ENCODE measurements around the gene IRF1.
"Not testable (repeated sequence)": the region's sequence is repeated elsewhere in the genome, so short reads cannot be mapped to it uniquely, and the experiment has no call there.

The IRF1 gene

GRCh38 chr5:132460846-132461568 lies 29.6 kb downstream of the IRF1 start:
- no peak for DNase-seq

GRCh38 chr5:132459983-132460838 lies 30.4 kb downstream of the IRF1 start:
- DNase-seq: no peak

DNA sequence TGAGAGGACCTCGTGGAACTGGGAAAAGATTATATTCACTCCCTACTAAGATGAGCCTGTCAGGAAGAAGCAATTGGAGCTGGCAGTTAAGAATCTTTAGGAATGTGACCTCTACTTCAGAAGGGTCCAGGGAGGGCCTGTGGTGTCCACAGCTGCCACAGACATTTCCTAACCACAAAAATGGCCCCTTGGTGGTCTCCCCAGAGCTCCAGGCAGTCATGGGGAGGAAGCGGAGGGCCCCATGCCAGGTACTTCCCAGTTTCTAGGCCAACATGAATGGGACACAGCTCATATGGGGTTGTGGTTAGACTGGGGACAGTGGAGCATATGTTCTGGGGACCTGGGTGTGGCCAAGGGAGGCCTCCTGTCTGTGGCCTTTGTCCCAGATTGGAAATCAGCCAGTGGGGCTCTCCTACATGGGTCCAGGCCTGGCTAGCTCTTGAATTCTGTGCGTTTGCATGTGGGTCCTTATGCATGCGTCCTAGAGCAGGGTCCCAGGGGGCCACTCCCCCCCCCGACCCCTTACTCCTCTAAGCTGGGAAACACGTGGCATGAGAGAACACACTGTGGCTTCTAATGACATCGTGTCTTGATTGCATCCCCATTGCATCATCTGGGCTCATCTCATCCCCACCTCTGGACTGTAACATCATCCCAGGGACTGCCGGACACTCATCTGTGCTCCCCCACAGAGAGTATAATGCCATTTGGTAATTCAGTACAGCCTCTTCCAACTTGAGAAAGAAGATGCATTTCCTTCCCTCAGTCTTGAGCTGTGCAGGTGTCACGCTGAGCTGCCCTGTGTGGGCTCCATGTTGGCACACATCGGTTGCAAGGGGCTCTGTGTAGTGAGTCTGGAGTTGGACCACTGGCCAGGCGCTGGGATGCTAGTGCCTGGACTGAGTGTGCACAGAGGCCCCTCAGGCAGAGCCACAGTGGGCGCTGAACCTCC lies 31.3 kb downstream of the IRF1 start:
- DNase-seq: no peak

DNA sequence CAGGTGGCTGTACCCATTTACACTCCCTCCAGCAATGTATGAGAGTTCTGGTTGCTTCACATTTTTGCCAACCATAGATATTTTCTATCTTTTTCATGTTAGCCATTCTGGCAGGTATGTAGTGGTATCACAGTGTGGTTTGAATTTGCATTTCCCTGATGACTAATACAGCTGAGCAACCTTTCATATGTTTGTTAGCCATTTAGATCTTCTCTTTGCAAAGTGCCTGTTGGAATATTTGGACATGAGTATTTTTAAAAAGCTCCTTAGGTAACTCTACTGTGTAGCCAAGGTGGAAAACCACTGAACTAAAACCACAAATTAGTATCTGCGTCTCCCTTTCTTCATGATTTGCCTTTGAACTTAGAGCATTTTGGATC lies 31.9 kb downstream of the IRF1 start:
- DNase-seq: no peak

DNA sequence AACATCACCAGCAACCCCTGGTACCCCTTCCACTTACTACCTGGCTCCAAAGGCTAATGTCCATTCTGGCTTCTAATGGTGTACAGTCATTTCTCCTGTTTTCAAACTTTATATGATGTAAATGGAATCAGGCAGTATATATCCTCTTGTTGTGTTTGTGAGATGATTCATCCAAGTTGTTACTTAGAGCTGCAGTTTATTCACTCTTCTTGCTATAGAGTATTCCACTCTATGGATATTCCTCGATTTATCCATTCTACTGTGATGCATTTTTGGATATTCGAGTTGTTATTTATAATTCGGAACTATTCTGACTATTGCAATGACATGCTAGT lies 32.4 kb downstream of the IRF1 start:
- DNase-seq: no peak

DNA sequence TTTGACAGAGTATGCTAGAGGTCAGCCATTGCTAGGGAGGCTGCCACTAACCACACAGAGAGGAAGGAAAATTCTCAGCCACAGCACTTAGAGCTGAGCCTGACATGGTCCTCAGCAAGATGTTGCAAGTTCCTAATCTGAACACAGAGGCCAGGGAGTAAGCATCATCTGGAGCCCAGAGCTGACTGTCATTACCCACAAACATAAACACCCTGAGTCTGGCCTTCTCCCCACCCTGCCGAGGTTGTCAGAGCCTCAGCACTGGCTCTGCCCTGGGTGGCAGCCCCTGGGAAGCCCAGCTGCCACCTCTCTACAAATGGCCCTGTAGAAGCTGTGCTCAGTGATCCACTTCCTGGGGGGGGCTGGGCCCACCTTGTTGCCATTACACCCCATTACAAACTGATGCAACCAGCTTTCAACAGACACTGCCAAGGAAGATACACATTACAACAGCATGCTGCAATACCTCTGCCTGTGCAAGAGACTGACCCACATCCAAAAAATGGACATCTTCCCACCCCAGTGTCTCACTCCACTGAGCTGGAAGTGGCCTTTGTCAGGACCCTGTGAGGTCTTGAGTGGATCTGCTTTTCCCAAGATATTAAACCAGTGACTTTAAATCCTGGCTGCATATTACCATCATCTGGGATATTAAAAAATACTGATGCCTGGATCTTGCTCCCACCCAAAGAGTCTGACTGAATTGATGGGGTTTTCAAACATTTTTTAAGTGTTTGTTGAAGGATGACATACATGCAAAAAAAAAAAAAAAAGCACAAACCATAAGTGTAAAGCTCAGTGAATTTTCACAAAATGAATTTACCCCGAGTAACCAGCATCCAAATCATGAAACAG lies 33.0 kb downstream of the IRF1 start:
- DNase-seq: no peak

DNA sequence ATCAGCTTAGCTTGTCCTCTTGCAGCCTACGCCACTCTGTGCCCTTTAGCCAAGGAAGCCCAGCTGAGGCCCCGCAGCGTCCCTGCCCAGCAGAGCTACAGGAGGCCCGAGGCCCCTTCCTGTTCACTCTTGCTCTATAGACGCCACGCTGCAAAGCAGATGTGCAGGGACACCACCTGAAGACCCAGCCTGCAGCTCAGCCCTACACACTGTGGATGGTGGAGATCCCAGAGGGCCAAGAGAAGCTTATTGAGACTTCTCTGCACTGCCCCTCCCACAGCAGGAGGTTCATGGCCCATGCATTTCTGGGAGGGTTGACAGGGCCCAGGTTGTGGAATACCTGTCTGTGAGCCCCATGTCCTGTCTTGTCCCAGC lies 33.6 kb downstream of the IRF1 start:
- no peak for DNase-seq

DNA sequence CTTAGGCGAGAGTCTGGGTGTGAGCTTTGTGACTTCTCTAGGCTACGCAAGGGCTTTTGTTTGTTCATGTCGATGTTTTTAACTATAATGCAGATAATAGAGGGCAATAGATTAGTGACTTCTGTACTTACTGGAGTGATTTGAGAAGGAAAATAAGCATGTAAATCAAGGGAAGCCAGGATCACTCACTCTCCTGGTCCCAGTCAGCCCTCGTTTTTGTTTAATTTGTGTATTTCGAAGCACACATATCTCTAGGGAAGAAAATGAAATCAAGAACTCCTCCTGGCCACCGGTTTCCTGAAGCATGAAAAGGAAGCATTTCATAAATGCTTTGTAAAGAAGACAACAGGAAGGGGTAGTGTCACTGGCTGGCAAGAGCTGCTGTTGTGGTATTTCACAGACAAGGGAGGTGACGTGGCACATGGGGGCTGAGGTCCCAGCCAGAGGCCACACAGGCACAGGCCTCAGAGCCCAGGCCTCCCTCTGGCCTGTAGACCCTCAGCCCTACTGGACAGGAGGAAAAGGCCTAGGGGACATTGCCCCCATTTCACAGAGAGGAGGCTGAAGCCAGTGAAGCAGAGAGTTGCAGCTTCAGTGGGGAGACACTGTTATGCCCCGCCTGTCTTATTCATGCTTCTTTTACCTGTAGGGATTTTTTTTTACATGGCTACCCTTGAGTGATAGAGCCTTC lies 34.1 kb downstream of the IRF1 start:
- DNase-seq: no peak

- no peak for DNase-seq
Measured at GRCh38 chr5:132455614-132456115, 34.9 kb downstream of the IRF1 start.

DNA sequence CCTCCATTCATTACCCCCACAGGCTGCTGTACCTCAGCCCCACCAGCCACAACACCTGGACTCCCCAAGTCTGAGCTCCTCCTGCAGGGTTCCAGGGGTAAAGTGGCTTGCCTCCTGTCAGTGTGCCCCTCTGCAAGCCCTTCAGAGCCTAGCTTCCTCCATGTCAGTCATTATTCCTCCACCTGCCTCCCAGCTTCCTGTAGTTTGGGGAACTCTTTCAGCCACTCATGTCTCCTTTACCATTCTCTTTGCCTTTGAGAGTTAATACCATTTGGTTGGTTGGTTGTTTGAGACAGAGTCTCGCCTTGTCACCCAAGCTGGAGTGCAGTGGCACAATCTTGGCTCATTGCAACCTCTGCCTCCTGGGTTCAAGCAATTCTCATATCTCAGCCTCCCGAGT lies 36.2 kb downstream of the IRF1 start:
- DNase-seq: no peak

DNA sequence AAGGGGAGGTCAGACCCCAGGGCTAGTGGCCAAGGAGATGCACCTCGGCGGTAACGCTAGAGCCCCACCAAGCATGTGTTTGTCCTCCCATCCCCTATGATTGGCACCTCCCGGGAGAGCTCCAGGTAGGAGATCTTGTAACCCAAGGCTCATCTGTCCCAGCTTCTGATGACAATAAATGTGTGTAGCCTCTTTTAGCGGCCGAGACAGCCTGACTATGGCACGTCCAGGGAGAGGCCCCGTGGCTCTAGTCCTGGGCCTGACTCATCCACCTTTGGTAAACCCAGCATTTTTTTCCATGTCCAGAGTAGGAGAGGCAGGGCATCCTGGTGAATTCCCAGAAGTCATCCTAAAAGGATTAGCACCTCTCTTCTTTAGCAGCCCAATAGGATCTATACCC lies 39.2 kb downstream of the IRF1 start:
- no peak for DNase-seq

- no peak for DNase-seq
Measured at GRCh38 chr5:132449060-132449459, 41.5 kb downstream of the IRF1 start.

DNA sequence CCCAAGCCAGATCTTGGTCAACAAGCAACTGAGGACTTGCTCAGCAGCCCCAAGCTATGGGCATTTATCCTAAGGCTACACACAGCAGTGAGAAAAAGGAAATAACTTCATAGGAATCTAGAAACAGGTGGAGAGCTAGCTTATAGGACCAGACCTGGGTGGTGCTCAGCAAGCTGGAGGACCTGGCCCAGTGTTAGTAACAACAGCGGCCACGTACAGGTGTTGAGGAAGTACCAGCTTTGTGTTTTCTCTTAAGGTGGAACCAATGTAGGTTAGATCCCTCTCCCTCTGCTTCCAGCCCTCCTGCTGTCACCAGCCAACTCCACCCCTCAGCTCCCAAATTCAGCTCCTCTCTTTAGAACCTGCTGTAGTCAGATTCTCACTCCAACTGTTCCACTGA lies 43.4 kb downstream of the IRF1 start:
- DNase-seq: no peak

- peak; percentile 4 to 70 for DNase-seq
Measured at GRCh38 chr5:132446621-132447020, 44.0 kb downstream of the IRF1 start.

GRCh38 chr5:132445930-132446329 lies 44.6 kb downstream of the IRF1 start:
- no peak for DNase-seq

DNA sequence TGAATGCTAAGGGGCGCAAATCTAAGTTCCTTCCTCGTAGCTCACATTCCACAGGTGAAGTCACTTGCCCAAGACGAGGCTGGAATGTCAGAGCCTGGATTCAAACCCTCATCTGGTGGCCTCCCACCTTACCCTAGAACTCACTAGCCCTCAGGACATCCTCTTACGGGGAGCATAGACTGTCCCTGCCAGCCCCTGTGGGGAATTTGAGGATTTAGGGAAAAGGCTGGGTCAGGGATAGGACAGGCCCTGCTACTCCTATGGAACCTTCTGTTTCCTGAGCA lies 45.0 kb downstream of the IRF1 start:
- DNase-seq: no peak

DNA sequence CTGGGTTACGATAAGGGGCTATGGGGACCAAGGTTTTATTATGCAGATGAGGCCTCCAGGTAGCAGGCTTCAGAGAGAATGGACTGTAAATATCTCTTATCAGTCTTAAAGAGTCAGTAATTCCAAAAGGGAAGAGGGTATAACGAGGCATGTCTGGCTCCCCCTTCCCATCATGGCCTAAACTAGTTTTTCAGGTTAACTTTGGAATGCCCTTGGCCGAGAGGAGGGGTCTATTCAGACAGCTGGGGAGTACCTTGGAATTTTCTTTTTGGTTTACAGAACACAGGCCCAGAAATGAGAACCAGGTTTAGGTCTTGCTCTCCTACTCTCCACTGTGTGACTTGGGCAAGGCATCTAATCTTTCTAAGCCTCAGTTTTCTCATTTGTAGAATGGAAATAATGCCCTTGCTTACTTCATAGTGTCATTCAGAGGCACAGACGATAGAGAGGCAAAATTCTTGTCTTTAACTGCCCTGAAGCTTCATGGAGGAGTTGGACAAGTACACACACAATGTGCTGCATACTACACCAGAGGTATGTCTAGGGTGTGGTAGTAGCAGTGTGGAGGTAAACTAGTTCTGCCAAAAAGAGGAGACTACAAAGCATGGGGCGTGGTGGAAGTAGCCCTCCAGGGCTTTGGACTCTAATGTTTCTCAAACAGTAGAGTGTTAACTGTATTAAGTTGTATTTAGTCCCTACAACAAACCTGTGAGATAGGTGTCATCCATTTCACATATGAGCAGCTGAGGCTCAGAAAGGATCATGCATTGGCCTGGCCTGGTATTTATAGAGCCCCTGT lies 45.5 kb downstream of the IRF1 start:
- DNase-seq: no peak

- DNase-seq: no peak
Measured at GRCh38 chr5:132444061-132444460, 46.5 kb downstream of the IRF1 start.

- DNase-seq: peak; percentile 47 to 70
Measured at GRCh38 chr5:132439521-132440089, 51.0 kb downstream of the IRF1 start.

DNA sequence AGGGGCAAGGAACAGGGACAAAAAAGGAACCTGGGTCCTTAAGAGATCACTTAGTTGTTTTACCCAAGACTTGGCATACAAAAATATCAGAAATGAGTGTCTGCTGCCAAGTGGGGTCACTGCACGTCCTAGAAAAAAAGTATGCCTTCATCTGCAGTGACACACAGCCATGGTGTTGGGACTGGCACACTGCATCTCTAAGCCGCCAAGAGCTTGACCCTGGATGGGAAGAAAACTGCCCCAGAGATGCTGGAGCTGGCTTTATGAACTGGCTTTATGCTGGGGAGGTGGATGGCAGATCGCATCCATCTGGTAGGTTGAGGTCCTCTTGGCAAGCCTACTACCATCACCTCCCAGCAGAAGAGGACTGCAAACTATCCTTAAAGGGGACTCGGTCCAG lies 51.7 kb downstream of the IRF1 start:
- peak in 1 of 2 experiments; percentile 58 for DNase-seq

- DNase-seq: not testable (repeated sequence)
Measured at GRCh38 chr5:132438267-132438645, 52.3 kb downstream of the IRF1 start.
